Measurements from ENCODE around the gene SPCS3. TPM values are rescaled to one million over a fixed set of nuclear protein-coding genes. Genes with fewer than 3 reads are reported as not detected.

Gene SPCS3
- total RNA-seq, 2 donors from 2014 or later, result 160 to 164 TPM

DNA sequence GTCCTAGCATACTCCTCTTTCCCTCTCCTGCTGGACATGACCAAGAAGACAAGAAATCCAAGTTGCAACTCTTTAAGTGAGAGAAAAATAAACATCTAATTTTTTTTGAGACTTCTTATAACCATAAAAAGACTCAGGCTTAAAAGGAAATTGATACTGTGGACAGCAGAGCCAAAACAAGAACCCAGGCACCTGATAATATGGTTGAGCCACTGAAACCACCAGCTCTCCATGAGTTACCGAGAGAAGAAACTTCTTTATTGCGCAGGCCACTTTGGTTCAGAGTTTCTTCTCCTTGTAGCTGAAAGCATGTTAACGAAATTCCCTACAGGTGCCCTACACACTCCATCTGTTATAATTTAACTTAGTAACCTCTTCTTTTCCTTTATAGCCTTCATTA lies 11.3 kb upstream of the SPCS3 start:
- 90 to 93% methylated on average over 3 of the region's 3 CpGs for WGBS, 2 experiments (ENCODE audit: insufficient coverage in 1 of 2, insufficient read length in 1 of 2)
- TF ChIP-seq, protein P1, sequence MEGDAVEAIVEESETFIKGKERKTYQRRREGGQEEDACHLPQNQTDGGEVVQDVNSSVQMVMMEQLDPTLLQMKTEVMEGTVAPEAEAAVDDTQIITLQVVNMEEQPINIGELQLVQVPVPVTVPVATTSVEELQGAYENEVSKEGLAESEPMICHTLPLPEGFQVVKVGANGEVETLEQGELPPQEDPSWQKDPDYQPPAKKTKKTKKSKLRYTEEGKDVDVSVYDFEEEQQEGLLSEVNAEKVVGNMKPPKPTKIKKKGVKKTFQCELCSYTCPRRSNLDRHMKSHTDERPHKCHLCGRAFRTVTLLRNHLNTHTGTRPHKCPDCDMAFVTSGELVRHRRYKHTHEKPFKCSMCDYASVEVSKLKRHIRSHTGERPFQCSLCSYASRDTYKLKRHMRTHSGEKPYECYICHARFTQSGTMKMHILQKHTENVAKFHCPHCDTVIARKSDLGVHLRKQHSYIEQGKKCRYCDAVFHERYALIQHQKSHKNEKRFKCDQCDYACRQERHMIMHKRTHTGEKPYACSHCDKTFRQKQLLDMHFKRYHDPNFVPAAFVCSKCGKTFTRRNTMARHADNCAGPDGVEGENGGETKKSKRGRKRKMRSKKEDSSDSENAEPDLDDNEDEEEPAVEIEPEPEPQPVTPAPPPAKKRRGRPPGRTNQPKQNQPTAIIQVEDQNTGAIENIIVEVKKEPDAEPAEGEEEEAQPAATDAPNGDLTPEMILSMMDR (conservative IDR thresholded peaks at IDR 0.05), result no peak
- H3K36me3 Mint-ChIP-seq (ENCODE audit: low read depth), result no peaks in the 10 kb centered on the region

DNA sequence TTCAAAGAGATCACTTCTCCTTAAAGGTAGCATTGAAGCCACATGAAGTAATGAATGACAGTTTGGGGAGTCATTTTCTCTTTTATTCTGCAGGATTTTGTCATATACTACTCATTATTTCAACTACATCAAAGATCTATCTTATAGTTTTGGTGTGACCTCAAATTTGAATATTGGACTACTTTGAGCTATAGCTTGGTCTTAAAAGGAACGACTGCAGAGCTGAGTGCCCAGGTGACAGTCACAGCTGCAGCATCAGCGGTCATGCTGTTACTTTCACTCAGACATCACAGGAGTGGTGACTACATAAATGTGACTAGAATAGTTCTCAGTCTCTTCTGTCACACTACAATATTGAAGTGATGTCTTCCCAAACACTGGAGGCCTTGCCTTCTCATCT lies 10.7 kb upstream of the SPCS3 start:
- H3K4me1 ChIP-seq (ENCODE audit: control insufficient read depth, insufficient read depth, low read length), result peaks cover 7% of the 10 kb centered on the region
- no peak overlapping the region for H3K27ac ChIP-seq (ENCODE audit: low read depth, low read length)
- Mint-ChIP-seq H3K9me3 (no peaks in the 10 kb centered on the region), H3K4me3 (no peak overlapping the region), H3K27ac (no peak overlapping the region), H3K4me1 (peaks cover 18% of the 10 kb centered on the region), H3K36me3 (ENCODE audit: low read depth) (no peaks in the 10 kb centered on the region), H3K27me3 (ENCODE audit: insufficient read depth) (peaks cover 6% of the 10 kb centered on the region)
- TF ChIP-seq, protein P1 (conservative IDR thresholded peaks at IDR 0.05), result no peak
- no peak for DNase-seq
- H3K36me3 ChIP-seq (ENCODE audit: control insufficient read depth, insufficient read depth, low read length), result no peaks in the 10 kb centered on the region
- H3K4me3 ChIP-seq (ENCODE audit: low read length), result no peak overlapping the region
- WGBS, 2 experiments (ENCODE audit: insufficient coverage in 1 of 2, insufficient read length in 1 of 2), result 75 to 90% methylated on average over 2 of the region's 2 CpGs
- H3K9ac ChIP-seq (ENCODE audit: extremely low read depth, low read length, poor library complexity, severe bottlenecking), result no peak overlapping the region
- no peaks in the 10 kb centered on the region for H3K27me3 ChIP-seq (ENCODE audit: control insufficient read depth, insufficient read depth, low read length, poor library complexity, severe bottlenecking)
- peaks cover 4% of the 10 kb centered on the region for H3K9me3 ChIP-seq (ENCODE audit: control insufficient read depth, low read length)

More for the DNA sequence above, 11.3 kb upstream of the SPCS3 start:
- no peak for DNase-seq
- Mint-ChIP-seq H3K27ac (no peak overlapping the region), H3K27me3 (ENCODE audit: insufficient read depth) (peaks cover 6% of the 10 kb centered on the region), H3K4me3 (no peak overlapping the region), H3K4me1 (peaks cover 16% of the 10 kb centered on the region), H3K9me3 (no peaks in the 10 kb centered on the region)
- H3K27me3 ChIP-seq (ENCODE audit: control insufficient read depth, insufficient read depth, low read length, poor library complexity, severe bottlenecking), result no peaks in the 10 kb centered on the region
- H3K36me3 ChIP-seq (ENCODE audit: control insufficient read depth, insufficient read depth, low read length), result no peaks in the 10 kb centered on the region
- H3K27ac ChIP-seq (ENCODE audit: low read depth, low read length), result no peak overlapping the region
- H3K9ac ChIP-seq (ENCODE audit: extremely low read depth, low read length, poor library complexity, severe bottlenecking), result no peak overlapping the region
- peaks cover 4% of the 10 kb centered on the region for H3K9me3 ChIP-seq (ENCODE audit: control insufficient read depth, low read length)
- peaks cover under 1% of the 10 kb centered on the region for H3K4me1 ChIP-seq (ENCODE audit: control insufficient read depth, insufficient read depth, low read length)
- no peak overlapping the region for H3K4me3 ChIP-seq (ENCODE audit: low read length)

DNA sequence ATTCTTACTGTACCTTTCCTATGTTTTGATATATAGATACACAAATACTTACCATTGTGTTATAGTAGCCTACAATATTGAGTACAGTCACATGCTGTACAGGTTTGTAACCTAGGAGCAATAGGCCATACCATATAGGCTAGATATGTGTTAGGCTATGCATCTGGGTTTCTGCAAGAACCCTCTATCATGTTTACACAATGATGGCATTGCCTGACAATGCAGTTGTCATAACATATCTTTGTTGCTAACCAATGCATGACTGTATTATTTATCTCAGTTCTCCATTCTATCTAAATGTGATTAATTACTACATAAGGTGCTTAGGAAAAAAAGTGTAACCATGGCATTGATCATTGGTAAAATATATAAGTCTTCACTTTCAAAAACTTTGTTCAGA lies 10.0 kb upstream of the SPCS3 start:
- H3K9me3 Mint-ChIP-seq, result no peaks in the 10 kb centered on the region
- Histone ChIP-seq H3K9me3 (ENCODE audit: control insufficient read depth, low read length) (peaks cover 4% of the 10 kb centered on the region), H3K9ac (ENCODE audit: extremely low read depth, low read length, poor library complexity, severe bottlenecking) (no peak overlapping the region), H3K4me1 (ENCODE audit: control insufficient read depth, insufficient read depth, low read length) (peaks cover 7% of the 10 kb centered on the region), H3K36me3 (ENCODE audit: control insufficient read depth, insufficient read depth, low read length) (no peaks in the 10 kb centered on the region), H3K27ac (ENCODE audit: low read depth, low read length) (no peak overlapping the region), H3K27me3 (ENCODE audit: control insufficient read depth, insufficient read depth, low read length, poor library complexity, severe bottlenecking) (no peaks in the 10 kb centered on the region), H3K4me3 (ENCODE audit: low read length) (no peak overlapping the region)
- no peaks in the 10 kb centered on the region for H3K36me3 Mint-ChIP-seq (ENCODE audit: low read depth)
- DNase-seq, result no peak
- peaks cover 6% of the 10 kb centered on the region for H3K27me3 Mint-ChIP-seq (ENCODE audit: insufficient read depth)
- H3K27ac Mint-ChIP-seq, result no peak overlapping the region
- H3K4me1 Mint-ChIP-seq, result peaks cover 15% of the 10 kb centered on the region
- TF ChIP-seq, protein P1 (conservative IDR thresholded peaks at IDR 0.05), result no peak
- H3K4me3 Mint-ChIP-seq, result no peak overlapping the region
